Measurements from ENCODE around the gene S100P.
"Not testable (repeated sequence)": the region's sequence is repeated elsewhere in the genome, so short reads cannot be mapped to it uniquely, and the experiment has no call there.

Gene S100P

DNA sequence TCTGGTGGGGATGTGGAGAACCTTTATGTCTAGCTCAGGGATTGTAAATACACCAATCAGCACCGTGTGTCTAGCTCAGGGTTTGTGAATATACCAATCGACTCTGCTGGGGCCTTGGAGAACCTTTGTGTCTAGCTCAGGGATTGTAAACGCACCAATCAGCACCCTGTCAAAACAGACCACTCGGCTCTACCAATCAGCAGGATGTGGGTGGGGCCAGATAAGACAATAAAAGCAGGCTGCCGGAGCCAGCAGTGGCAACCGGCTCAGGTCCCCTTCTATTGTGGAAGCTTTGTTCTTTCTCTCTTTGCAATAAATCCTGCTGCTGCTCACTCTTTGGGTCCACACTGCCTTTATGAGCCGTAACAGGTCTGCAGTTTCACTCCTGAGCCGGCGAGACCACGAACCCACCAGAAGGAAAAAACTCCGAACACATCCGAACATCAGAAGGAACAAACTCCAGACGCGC, 20.5 kb upstream of the S100P start:
- DNase-seq (ENCODE audit: low spot score) = not testable (repeated sequence)

DNA sequence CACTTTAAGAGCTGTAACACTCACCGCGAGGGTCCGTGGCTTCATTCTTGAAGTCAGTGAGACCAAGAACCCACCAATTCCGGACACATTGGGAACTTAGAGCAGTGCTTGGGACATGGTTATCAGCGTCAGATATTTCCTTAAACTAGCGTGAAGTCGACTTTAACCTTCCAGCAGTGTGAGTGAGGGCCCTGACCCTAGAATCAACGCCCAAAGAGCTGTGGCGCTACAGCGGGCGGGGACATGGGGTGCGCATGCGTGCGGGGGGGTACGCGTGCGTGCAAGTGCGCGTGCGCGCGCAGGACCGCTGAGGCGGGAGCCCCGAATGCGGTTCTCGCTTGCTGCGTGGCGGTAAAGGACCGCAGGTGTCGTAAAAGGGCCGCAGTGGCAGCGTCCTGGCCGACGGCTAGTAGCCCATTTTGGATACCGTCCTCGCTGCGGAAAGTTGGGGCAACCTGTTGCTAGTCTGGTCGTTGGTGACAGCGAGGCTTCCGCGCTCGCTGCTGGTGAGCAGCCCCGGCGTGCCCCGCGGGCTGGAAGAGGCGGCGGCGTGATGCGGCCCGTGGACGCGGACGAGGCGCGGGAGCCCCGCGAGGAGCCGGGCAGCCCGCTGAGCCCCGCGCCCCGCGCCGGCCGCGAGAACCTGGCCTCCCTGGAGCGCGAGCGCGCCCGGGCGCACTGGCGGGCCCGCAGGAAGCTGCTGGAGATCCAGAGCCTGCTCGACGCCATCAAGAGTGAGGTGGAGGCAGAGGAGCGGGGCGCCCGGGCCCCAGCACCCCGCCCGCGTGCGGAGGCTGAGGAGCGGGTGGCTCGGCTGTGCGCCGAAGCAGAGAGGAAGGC, 19.8 kb upstream of the S100P start:
- peak; percentile 92 for DNase-seq (ENCODE audit: low spot score)

DNA sequence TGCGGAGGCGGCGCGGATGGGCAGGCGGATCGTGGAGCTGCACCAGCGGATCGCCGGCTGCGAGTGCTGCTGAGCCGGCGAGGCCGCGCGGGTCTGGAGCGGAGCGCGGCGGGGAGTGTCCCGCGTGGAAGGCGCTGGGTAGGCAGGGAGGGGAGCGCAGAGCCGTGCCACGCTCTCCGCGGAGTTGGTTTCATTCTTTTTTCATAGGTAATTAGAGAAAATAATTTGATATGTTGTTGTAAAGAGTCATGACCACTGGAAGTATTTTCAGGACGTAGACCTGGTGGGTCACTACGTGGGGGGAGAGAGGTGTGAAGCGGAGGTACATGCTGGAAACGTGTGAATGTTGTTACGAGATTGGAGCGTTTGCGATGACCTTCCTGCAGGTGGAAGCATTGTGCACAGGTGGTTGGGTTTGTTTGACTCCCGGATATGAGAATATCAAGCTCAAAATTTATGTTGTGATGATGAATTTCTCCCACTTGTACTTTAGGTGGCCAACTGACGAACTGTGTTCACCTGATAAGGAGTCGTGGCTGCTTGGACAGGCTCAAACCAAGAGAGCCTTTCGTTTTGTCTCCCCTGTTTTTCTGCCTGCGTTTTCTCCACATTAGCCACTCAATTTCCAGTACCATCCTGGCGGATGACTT, 19.1 kb upstream of the S100P start:
- peak; percentile 68 for DNase-seq (ENCODE audit: low spot score)

DNA sequence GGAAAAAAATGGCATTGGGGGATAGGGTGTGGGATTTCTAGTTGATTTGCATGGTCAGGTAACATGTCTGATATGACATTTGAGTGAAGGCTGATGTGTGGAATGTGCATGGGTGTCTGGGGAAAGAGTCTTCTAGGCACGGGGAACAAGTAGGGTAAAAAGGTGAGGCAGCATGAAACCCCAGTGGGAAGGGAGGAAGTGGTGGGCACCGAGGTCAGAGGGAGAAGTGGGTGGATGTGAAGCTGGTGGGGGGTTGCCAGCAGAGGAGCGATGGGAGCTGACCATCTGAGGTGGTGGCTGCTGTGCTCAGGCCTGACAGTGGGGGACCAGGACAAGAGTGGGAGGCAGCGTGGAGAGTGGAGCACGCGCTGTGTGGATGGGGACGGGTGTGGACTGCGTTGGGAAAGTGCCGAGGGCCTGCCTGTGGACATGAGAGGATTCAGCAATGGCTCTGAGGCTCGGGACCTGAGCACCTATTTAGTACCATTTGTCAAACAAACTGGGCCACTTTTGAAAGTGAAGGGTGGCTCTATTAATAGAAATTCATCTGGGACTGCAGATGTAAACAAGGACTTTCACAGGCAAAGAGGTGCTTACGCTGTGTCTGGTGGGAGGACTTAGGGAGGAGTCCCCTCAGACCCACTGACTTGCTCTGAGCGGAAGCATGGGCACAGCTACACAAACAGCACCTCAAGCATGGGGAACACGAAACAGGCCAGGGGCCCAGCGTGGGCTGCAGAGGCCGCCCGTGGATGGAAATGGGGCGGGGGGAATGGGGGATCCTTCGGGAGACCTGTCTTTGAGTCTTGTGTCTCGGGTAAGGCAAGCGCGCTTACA, 16.7 kb upstream of the S100P start:
- DNase-seq (ENCODE audit: low spot score) = no peak

DNA sequence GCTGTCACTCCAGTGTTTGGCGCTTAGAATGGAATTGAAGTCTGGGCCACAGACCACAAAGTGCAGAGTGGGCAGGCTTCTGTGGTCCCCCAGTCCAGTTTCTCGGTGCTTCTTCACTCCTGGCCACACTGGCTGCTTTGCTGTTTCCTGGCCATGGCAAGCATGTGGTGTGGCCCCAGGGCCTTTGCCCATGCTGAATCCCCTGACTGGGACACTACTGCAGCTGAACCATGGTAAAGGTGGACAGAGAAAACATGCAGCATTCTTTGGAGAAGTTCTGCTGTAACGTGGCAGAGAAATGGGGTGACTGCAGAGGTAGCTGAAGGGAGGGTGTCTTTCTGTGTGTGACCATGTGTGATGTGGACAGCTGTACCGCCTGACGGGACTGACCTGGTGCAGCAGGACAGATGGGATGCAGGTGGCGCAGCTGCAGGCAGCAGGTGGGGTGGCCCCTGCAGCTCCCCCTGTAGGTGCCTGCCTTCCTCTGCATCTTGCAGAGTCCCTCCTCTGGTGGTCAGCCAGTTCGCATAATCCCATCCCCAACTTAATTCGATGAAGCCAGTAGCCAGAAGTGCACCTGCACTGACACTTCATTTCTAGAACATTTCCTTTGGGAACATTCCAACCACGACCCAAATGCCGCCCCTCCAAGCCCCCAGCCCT, 13.2 kb upstream of the S100P start:
- no peak for DNase-seq (ENCODE audit: low spot score)

DNA sequence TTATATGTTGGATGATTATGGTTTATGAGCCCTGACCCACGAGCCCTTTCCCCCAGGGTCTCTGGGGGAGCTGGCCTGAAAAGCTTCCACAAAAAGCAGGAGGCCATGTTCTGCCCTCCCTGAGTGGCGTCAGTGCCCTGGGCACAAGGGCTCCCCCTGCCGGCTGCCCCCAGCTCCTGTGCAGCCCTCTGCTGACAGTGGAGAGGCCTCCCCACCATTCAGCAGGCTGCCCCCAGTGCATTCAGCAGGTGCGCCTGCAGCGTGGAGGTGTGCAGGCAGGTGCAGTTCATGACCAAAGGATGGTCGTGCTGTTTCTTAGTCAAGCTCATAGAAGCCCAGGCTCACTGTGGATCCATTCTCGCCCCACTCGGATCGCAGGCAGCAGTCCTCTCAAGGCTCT, 12.5 kb upstream of the S100P start:
- DNase-seq (ENCODE audit: low spot score) = peak; percentile 50

DNA sequence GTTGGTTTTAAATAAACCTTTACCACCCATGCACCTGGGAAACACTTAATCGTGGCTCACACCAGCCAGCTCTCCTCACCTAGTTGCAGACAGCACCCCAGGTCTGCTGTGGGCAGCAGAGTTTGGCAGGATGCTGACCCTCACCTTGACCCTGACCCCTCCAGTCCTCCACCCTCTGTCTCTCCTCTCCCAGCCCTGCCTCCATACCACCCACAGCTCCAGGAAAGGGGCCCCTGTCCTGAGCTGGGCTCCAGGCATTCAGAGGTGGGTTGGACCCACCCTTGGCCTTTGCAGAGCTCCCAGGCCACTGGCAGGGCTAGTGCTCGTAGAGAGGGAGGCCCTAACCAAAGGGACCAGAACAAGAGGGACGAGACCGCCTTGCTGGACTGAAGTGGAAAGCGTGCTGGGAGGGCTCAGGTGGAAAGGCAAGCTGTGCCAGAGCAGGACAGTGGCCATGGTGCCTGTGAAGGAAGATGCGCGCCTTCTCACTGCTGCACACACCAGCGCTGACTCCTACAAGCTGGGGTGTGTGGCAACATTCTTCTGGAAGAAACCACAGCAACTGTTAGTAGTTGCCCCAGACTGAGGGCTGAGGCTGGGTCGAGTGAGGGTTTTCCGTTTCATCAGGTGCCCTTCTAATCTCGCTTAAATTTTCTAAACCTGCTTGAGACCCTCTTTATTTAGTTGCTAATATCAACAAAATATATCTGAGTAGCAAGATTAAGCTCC, 10.7 kb upstream of the S100P start:
- DNase-seq (ENCODE audit: low spot score) = no peak

DNA sequence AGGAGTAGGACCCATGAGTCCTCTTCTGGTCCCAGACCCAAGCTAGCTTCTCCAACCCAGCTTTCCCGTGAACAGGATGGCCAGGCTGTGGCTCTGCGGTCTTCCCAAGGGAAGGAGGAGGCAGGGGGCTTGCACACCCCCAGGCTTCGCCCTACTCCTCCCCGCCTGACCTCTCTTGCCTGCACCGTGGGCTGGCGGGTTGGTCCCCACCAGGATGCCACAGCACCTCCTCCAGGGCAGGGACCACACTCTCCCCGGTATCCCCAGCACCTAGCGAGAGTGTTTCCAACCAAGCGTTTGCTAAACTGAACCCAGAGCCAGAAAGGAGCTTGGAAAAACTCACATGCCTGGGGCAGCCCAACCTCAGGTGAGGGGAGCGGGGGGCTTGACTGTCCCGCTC, 9.0 kb upstream of the S100P start:
- DNase-seq (ENCODE audit: low spot score) = no peak

DNA sequence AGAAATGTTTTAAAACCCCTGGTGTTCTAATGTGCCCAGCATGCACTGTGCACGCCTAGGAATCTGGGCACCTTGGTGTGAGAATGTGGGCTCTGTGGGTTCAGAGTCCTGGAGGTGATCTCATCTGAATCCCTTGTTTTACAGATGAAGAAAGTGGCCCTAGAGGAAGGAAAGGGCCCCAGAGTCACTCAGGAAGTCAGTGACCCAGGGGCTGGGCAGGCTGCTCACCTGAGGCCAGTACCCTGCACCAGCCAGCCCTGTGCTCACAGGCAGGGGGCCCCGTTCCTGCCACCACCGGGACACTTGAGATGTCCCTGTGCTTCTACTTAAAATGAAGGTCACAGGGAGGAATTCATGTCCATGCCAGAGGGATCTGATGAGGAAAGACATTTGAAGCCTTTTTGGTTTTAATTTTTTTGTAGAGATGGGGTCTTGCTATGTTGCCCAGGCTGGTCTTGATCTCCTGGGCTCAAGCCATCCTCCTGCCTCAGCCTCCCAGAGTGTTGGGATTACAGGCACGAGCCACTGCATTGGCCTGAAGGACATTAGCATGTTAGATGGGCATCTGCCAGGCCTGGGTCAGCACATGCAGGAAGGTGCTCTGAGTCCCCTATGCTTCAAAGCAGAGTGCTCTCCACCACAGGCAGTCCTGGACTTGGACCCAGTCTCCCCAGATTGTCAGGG, 7.4 kb upstream of the S100P start:
- no peak for DNase-seq (ENCODE audit: low spot score)

DNA sequence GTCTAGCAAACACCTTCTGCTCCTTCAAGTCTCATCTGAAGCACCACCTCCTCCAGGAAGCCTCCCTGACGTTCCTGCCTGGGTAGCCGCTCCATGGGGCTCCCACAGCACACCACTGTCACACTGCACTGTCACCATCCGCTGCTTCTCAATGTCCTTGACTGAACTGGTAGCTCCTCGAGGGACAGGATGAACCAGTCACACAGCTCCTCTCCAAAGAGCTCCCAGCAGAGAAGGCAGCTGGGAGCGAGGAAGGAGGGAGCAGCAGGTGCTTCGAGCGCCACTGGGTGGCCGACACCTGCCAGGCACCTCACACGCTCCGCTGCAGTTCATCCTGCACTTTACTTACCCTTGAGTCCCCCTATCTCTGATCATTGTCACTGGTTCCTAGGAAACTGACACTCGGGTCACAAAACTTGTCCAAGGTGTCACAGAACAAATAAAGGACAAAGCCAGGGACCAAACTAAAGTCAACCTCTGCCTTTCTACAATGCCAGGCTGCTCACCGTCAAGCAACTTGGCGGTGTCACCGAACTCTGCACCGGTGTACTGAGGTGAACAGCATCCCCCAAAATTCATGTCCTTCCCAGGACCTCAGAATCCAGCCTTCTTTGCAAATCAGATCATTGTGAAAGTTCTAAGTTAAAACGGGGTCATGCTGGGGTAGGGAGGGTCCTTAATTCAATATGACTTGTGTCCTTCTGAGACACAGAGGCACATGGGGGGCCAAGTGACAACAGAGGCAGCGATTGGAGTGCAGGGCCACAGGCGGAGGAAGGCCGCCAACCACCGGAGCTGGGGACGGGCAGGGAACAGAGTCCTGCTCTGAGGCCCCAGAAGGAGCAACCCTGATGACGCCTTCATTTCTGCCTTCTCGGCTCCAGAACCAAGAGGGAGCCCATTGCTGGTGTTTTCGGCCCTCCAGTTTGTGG, 5.5 kb upstream of the S100P start:
- DNase-seq (ENCODE audit: low spot score) = no peak

DNA sequence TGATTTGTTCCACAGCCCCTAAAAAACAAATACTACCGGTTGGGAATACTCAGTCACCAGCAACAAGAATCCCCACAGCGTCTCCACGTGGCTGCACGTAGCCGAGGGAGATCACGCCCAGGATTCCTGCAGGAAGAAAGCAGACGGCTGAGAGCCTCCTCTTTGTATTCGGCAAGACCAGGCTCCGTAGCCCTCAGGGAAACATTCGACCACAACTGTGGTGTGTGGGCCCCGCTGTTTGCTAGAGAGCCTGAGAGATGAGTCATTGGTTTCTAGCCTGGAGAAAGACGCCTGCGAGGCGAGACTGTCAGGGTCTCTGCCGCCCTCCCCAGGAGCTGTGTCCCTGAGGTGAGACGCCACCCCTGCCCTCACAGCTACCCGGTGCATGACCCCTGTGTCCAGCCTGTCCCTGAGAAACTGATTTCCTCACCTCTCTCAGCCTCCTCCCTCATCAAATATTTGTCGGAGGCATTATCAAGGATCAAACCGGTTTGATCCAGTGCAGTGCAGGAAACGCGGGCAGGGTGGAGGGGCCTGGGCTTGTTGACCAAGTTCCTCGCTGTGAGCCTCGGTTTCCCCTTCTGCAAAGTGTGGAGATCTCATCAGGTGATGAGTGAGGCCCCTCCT, 4.7 kb upstream of the S100P start:
- no peak for DNase-seq (ENCODE audit: low spot score)

DNA sequence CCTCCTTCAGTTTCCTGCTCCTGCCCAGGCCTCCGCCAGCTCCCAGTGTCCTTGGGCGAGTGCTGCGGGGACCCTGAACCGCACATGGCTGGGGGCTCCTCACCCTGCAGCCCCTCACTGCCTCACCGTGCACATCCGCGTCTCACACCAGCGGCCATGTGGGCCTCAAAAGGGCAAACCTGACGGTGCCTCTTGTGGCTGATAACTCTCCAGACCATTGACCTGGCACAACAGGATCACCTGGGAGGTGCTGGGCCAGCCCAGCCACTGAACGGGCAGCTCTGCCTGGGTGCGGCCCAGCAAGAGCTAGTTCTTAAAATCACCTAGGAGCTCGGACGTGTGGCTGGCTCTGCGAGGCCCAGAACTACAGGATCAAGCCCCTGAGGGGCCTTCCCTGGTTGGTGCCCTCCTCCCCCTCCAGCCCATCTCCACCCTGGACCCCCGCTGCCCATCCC, 4.1 kb upstream of the S100P start:
- DNase-seq (ENCODE audit: low spot score) = no peak

DNA sequence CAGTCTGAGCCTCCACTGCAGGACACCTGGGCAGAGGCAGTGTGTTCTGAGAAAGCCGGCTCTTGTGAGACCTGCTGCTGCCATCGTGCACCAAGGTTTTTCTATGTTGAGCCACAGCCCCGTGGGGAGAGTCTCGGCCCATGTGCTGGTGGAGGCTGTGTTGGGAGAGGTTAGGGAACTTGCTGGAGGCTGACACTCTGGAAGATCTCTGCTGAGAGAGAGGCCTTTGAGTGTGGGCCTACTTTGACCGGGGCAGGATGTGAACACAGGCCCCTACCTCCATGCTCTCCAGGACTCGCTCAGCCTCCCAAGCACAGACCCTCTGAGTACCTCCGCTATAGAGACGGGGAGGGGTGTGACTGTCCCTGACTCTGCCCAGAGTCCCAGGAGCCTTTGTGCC, 1.3 kb upstream of the S100P start:
- no peak for DNase-seq (ENCODE audit: low spot score)

DNA sequence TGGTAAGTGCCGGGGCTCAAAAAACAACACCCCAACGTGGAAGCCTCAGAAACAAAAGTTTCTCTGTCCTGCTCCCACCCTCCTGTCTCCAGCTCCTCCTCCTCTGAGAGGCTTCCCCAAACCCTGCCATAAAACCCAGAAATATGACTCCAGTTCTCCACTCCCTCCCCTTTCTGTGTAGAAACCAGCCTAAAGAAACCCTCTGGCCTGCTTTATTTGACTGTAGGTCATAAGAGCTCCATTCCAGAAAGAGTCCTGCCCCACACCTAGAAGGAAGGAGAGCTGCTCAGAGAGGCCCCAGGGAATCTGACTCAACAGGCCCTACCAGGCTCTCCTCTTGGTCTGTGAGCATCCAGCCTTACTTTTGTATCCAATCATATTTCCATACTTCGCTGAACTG, 872 bp upstream of the S100P start:
- no peak for DNase-seq (ENCODE audit: low spot score)

DNA sequence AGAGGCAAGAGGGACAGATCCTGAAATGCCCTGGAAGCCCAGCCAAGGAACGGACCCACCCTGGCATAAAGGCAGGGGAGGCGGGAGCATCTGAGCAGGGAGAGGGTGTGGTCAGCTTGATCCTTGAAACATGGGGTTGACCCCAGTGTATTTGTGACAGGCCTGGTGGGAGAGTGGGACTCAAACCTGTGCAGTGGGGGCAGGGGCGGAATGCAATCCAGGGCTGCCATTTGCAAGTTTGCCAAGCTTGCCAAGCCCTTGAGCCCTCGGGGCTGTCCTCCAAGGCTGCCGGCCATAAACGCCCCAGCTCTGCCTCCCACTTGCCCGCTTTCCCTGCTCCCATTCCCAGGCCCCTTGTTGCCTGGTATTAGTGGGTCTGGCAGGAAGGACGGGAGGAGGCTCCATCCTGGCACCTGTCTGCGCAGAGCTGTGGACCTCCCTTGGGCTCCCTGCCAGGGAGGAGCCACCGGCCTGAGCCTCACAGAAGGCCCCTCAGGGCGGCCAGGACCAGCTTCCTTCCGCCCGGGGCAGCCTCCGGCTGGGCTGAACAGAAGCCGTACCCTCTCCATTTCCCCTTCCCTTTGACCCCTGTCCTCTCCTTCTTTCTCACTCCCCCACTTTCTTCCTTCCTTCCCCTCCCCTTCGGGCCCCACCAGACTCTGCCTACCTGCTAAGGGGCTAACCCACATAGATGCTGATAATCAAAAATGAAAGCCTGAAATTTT, 661 bp downstream of the S100P start:
- DNase-seq (ENCODE audit: low spot score) = no peak

DNA sequence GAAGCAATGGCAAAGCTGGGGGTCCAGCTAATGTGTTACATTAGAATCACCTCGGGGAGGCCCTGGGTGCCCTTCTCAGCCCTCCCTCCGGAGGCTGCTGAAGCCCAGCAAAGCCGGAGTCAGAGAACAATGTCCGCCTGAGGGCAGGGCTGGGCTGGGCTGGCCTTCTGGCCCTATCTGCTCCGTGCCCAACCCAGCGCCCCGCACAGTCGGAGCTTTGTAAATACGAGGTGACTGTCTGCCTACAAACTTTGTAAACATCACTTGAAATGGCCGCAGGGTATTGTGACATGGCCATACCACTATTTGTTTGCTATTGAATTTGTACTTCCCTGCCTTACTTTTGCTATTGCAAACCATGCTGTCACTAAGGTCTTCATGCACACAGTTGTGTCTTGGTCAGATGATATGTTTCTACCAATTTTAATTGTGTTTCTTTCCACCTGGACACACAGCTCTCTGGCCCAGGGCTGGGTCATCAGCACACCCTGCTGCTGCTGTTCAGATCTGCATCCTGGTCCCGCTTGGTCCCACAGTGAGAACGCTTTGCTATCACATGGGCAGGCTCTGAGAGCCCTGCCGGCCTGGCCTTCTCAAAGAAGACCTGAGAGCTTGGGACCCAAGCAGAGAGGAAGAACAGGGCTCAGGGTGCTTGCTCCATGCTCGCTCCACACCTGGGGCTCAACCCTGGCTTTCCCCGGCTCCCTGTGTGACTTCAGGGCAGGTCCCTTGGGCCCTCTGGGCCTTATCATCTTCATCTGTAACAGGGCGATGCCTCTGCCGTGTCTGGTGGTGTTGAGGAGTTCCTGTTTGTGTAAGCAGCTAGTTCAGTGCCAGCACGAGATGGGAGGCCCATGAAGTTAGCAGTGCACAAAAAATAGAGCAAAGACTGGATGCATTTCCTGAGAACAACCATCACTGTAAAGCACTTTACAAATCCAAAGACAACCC, 2.3 kb downstream of the S100P start:
- DNase-seq (ENCODE audit: low spot score) = peak; percentile 62

DNA sequence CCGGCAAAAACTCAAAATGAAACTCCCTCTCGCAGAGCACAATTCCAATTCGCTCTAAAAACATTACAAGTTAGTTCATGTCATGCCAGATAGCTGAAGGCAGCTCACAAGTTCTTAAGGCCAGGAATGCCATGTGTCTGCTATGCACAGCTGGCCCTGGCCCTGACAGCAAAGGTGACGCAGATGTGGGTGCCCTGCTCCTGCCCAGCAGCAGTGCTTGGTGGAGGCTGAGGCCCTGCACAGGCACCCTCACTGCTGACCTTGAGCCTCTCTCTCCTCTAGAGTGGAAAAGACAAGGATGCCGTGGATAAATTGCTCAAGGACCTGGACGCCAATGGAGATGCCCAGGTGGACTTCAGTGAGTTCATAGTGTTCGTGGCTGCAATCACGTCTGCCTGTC, 2.9 kb downstream of the S100P start:
- no peak for DNase-seq (ENCODE audit: low spot score)

Measured in hematopoietic multipotent progenitor cell treated with erythropoietin and hydrocortisone succinate and interleukin-3 and kit ligand, for 15 days (in vitro differentiated cells).